Activated CD8-positive, alpha-beta memory T cell treated with anti-CD3 and anti-CD28 coated beads, Interleukin-2, amount 50 U/mL, for 1 hour (primary cell): ENCODE measurements around the gene BCAS3.
"Not testable (repeated sequence)": the region's sequence is repeated elsewhere in the genome, so short reads cannot be mapped to it uniquely, and the experiment has no call there.

Experiments
- DNase-seq: peaks from one replicate; pipeline ENCODE4 v3.0.0-alpha.2; 2020; ENCODE audit errors: extremely low read depth

The BCAS3 gene

DNA sequence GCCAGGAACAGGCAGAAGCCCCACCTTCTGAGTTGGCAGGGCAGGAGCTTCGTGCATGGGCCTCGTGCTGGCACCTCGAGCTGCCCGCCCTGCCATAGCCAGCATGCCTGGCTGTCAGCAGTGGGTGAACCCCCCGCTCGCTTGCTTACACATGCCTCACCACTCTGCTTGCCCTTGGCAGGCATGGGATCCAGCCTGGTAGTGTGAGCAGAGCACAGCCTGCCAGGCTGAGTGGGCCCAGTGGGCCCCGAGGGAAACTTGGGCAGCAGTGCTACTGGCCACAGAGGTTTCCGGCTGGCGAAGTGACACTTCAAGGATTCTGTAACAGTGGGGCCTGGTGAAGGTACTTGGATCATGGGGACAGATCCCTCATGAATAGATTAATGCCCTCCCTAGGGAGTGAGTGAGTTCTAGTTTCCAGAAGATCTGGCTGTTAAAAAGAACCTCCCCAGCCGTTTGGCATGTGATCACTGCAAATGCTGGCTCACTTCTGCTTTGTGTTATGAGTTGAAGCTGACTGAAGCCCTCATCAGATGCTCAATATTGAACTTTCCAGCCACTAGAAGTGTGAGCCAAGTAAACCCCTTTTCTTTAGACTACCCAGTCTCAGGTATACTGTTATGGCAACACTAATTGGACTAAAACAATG is 114.7 kb downstream of the BCAS3 start:
- DNase-seq = no peak

GRCh38 chr17:60798576-60798975 is 120.9 kb downstream of the BCAS3 start:
- DNase-seq = no peak

DNA sequence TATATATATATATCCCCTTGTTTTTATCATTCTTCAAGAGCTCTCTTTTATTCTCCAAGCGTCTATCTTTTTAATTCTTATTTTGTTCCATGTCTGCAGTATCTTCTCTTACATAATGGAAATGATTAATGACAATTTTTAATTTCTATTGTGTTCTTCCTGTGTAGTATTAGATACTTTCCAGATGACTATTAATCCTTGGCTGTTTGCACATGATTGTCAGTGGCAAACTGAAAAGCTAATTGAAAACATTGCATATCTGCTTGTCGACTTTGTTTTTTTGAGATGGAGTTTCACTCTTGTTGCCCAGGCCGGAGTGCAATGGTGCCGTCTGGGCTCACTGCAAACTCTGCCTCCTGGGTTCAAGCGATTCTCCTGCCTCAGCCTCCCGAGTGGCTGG is 124.7 kb downstream of the BCAS3 start:
- no peak for DNase-seq

DNA sequence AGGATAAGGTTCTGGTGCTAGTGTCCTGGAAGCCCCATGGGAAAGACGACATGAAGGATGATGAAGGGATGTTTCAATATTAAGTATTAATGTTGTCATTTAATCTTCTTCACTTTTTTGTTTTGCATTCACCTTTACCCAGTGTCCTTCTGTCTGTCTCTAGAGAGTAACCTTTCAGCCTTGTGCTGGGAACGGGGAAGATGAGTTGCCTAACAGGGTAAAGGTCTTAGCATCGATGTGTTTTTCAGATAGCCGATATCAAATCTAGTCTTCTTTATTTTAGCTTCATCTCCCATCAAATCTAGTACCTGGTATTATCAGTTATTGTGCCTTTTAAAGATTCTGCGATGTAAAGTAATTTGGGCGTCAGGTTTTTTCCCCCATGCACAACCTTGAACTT is 125.4 kb downstream of the BCAS3 start:
- DNase-seq = no peak

DNA sequence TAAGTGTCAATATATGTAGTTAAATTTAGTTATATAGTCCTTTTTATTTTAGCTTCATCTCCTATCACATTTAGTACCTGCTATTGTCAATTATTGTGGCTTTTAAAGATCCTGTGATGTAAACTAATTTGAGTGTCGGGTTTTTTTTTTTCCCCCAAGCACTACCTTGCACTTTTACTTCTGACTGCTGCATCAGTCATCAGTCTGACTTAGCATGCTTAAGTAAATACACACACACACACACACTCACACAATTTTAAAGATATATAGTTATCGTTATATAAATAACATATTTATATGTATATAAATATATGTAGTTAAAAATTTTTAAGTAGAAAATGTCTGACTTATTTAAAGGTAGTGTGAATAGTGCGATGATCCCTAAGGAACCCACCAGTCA is 127.2 kb downstream of the BCAS3 start:
- no peak for DNase-seq

DNA sequence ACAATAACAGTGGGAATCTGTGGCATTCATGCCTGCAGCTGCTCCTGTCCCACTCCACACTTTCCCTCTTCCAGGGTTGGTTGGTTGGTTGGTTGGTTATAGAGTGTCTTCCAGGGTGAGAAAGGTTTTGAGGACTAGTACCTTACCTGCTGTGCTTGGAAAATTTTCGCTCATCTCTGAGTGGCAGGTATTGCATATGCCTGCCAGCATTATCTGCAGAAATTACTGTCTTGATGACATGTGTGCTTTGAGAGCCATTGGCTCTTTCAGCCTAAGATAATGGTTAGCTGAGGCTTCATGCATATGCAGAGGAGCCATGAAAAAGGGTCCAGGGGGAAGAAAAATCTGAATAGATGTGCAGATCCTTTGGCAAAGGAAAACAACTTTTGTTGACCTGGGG is 131.8 kb downstream of the BCAS3 start:
- no peak for DNase-seq

DNA sequence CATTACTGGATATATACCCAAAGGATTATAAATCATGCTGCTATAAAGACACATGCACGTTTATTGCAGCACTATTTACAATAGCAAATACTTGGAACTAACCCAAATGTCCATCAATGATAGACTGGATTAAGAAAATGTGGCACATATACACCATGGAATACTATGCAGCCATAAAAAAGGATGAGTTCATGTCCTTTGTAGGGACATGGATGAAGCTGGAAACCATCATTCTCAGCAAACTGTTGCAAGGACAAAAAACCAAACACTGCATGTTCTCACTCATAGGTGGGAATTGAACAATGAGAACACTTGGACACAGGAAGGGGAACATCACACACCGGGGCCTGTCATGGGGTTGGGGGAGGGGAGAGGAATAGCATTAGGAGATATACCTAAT is 137.3 kb downstream of the BCAS3 start:
- DNase-seq = not testable (repeated sequence)

DNA sequence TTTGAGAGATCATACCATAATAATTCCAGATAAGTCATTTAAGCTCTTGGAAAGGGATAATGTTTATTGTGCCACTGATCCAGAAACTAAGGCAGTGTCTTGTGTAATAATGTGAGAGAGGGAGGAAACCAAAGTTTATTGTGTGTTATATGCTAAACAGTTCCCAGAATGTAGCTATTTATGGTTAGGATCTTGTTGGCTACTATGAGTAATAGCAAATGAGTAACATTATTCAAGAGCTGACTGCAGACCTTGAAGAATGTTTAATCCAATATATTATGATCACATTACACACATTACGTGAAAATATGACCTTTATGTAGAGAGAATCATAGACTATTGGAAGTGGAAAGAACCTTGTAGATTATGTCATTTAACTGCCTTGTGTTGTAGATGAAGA is 139.5 kb downstream of the BCAS3 start:
- DNase-seq = no peak

DNA sequence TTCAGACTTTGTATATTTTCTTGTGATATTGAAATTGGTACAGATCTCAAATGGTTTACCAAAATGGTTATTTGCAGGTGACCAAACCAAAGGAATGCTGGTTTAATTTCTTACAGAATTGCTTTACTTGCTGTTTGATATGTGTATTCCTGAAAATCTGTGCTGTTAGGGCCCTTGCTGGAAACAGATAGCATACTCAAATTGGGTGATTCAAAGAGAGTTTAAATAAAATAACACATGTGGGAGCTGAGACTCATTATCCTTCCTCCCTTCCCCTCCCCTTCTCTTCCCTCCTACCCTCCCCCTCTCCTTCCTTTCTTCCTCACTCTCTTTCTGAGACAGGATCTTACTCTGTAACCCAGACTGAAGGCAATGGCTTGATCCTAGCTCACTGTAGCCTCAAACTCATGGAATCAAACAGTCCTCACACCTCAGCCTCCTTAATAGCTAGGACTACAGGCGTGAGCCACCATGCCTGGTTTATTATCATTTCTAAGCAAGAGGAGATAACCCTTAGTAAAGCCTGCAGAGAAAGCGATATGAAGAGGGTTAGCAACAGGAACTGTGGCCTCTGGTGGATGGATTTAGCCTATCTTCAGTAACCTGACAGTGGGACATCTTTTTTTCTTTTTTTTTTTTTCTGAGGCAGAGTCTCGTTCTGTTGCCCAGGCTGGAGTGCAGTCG is 141.9 kb downstream of the BCAS3 start:
- DNase-seq = no peak

DNA sequence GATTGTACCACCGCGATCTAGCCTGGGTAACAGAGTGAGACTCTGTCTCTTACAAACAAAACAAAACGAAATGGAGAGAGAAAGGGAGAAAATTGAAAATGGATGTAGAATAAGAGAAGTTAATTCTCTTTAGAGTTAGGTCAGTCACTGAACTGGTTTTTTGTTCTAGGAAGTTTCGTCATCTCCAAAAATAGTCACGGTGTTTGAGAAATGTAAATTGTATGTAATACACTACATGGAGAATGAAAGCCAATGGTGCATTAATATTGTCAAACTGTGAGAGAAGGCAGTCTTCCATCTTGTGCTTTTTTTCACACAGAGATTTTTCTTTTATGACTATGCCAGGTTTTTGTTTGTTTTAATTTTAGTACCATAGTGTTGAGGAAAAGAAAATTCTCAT is 145.9 kb downstream of the BCAS3 start:
- no peak for DNase-seq

DNA sequence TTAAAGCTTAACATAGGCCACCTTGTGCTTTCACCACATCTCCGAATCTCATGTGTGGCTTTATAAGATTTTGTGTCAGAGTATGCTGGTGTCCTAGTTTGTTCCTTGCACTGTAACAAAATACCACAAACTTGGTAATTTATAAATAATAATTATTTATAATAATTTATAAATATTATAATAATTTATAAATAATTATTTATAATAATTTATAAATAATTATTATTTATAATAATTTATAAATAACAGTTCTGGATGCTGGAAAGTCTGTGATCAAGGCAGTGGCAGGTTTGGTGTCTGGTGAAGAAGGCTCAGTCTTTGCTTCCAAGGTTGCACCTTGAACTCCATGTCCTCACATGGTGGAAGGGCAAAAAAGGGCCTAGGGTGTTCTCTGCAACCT is 147.7 kb downstream of the BCAS3 start:
- DNase-seq = no peak

DNA sequence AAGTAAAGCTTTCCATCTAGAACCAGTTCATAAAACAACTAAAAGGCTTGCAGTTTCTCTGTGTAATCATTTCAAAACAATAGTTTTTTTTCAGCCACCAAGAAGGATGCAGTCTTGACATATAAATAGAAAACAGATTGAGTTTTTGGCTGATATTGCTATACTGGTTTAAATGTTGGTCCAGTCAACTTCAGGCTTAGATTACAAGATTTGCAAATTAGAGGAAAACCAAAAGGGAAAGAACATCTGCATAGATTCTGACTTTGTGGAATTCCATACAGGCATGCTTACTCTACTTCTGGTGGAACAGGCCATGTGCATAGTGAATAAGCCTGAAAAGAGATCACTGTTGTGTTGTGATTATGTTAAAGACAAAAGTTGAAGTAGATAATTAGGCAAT is 150.3 kb downstream of the BCAS3 start:
- DNase-seq = no peak

- DNase-seq = no peak
Measured at GRCh38 chr17:60832151-60832585, 154.5 kb downstream of the BCAS3 start.

DNA sequence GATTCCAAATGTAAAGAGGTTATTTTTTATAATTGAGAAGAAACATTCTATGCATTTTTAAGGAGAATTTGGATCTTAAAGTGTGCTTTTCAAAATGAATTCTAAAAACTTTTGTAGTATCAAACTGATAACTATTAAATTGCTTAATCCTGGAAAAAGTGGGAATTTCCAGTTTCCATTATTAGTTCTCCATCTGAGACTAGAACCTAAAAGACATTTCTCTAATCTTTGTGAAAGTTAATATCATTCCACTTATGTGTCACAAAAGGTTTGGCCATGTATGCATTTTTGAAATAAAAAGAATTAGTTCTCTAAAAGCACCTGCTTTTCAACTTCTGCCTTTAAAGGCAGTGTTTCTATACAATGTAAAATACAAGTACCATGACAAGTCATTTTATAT is 155.0 kb downstream of the BCAS3 start:
- DNase-seq = no peak

DNA sequence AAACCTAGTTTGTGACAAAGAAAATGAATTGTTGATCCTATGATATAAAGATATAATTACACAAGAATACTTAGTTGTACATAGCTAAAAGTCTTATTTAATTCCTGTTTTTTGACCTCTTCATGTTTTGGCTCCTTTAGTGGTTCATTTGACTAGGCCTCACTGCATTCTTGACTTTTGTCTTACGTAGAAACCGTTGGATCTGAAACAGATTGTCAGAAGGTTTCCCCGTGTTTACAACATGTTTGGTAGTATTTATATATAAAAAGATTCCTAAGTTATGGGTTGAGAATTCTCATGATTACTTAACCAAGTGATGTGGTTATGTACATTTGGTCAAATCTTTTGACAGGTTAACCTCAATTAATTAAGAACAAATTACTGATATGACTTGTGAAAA is 162.8 kb downstream of the BCAS3 start:
- no peak for DNase-seq

DNA sequence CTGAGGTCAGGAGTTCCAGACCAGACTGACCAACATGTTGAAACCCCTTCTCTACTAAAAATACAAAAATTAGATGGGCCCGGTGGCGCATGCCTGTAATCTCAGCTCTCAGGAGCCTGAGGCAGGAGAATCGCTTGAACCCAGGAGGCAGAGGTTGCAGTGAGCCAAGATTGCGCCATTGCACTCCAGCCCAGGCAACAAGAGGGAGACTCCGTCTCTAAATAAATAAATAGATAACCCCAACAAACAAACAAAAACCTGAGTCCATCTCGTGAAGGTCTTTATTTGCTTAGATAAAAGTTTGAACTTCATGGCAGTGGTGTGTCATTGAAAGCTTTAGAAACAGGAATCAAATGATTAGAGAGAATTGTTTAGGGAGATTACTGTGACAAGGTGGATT is 167.4 kb downstream of the BCAS3 start:
- no peak for DNase-seq

DNA sequence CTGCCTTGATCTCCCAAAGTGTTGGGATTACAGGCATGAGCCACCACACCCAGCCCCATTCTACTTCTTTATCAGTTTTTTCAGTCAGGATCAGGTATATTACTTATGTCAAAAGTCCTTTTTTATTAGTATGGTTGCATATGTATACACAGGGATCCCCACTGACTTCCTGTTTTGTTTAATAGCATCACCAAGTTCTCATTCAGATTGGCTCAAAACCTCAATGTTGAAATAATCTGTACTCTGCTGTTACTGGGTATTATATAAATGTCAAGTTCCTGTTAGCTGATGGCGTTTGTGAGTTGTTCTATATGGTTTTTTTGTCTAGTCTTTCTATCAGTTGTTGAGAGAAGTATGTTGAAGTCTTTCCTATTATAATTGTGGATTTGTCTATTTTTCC is 168.5 kb downstream of the BCAS3 start:
- DNase-seq = no peak

DNA sequence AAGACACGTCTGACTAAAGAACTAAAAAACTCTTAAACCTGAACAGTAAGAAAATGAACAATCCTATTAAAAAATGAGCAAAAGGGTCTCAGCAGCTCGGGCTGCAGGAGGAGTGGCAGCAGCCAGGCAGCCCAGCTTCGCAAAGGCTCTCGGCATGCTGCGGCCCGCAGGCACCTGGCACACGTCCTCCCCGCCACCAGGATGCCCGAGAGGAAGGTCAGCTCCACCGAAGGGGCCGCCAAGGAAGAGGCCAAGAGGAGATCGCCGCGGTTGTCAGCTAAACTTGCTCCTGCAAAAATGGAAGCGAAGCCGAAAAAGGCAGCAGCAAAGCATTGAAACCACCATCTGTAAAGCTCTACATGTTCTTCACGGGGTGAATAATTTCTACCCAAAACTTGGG is 173.5 kb downstream of the BCAS3 start:
- DNase-seq = no peak

DNA sequence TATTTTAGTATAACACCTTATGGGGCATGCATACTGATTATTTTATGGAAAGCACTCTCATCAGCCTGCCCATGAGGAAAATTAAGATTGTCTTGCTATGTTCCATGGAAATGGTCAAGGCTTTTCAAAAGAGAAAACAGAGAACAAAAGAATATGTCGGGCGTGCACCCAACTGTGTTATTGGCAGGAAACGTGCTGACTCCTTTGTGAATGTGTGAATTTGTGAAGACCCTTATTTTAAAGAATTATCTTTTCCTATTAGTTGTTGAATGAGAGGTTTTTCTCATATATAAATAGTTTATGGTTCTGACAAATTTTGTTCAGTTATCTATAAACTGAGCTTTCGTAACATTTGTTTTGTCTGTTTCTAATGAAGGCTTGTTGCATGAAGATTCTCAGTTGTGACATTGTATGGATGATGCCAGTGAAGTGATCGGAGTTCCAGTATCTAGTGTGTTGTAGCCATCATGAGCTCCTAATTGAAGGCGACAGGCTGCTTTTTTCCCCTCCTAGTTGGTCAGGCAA is 180.0 kb downstream of the BCAS3 start:
- no peak for DNase-seq

DNA sequence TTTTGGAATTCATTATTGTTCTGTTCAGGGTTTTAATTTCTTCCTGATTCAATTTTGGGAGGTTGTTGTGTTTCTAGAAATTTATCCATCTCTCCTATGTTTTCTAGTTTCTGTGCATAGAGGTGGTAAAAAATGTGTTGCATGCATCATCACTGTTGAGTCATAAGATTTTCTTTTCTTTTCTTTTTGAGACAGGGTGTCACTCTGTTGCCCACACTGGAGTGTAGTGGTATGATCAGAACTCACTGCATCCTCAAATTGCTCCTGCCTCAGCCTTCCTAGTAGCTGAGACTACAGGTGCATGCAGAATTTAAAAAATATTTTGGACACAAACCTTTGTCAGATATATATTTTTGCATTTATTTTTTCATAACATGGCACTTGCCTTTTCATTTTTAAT is 184.8 kb downstream of the BCAS3 start:
- no peak for DNase-seq

DNA sequence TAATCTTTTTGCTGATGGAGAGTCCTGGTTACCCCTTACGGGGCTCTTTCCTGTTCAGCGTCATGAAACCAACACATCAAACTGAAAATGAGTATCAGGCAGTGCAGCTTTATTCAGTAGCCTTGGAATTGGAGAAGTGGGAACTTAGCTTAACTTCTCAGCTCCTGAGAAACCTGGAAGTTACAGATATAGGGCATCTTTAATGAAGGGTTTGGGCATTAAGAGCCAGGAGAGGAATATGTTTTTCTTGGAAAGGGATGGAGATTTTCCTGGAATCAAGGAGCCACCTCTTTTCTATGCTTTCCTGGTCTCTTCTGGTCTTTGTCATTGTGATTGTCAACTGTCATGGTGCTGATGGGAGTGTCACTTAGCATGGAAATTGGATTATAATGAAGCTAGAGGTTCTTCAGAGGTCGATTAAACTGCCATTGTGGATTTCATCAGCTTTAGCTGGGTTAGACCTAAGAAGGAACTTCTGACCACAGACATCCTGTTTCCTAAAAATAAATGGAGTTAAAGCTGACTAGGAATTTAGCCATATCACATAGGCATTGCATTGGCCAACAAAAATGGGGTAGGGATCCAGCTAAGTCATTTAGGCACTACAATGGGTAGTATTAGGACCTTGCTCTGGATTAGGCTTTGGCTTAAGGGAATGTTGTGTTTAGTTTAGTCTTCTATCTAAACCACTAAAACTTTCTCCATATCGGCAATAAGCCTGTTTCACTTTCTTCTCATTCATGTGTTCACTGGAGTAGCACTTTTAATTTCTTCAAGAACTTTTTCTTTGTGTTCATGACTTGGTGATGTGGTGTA is 186.4 kb downstream of the BCAS3 start:
- no peak for DNase-seq

DNA sequence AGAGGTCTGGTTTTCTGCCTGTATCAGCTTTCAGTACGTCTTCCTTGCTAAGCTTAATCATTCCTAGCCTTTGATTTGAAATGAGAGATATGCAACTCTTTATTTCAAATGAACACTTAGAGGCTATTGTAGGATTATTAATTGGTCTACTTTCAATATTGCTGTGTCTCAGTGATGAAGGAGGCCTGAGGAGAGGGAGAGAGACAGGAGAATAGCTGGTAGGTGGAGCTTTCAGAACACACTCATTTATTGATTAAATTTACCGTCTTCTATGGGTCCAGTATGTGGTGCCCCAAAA is 187.0 kb downstream of the BCAS3 start:
- no peak for DNase-seq

DNA sequence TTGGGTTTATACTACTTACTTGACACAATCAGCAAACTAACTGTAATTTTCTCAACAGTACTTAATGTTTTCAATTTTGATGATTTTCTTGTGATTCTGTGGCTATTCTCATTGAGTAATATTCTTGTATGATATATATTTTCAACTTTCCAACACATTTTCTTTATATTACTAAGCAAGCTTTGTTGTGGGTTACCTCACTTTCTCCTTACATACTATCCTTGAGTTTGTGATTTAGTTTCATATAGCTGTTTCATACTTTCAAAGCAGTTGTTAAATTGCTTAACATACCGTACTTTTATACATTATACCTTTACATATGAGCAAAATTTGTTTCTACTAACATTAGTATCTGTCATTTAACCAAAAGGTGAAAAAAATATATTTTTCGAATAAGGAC is 197.1 kb downstream of the BCAS3 start:
- no peak for DNase-seq
